CD4-positive, alpha-beta T cell (primary cell): ENCODE data around the gene ADAM23. TPM values are rescaled to one million over a fixed set of nuclear protein-coding genes. Genes with fewer than 3 reads are reported as not detected.

Experiments
- ATAC-seq: fragments of 200-7000 bp; cut with Tn5 transposase; one replicate; pipeline ENCODE4 v1.10.0; 2022; ENCODE audit warnings: mild to moderate bottlenecking; ENCODE audit not compliant: poor library complexity
- CTCF ChIA-PET: fragments of 350-600 bp; sonication (Branson Sonifier 250); formaldehyde crosslinking; loops from one replicate; lab custom pipeline; 2021; ENCODE audit warnings: antibody characterized with exemption, inconsistent platforms; lab: Charles Lee
- POLR2A ChIA-PET: fragments of 350-600 bp; sonication (Branson Sonifier 250); formaldehyde crosslinking; loops from one replicate; lab custom pipeline; 2021; ENCODE audit warnings: antibody characterized with exemption, inconsistent platforms; lab: Charles Lee
- DNase-seq, 14 experiments: peaks; one replicate each; pipeline ENCODE4 v3.0.0-alpha.2; 2013 to 2020; ENCODE audit warnings: mixed read lengths in 2 of 14
- H3K27ac ChIP-seq, 2 donors: one replicate each; pipeline versions ENCODE4 v1.5.1 to v1.7.0; 2013; ENCODE audit warnings: low read length in 2 of 2, low read depth in 1 of 2, mild to moderate bottlenecking in 1 of 2
- H3K27me3 ChIP-seq, 2 experiments: 1 replicate in 1 of 2; 2 replicates in 1 of 2; pipeline versions ENCODE4 v1.6.1 to v1.7.0; 2013; ENCODE audit warnings: low read length in 2 of 2, control low read depth in 1 of 2, mild to moderate bottlenecking in 1 of 2, moderate library complexity in 1 of 2; ENCODE audit not compliant: insufficient read depth in 2 of 2, control insufficient read depth in 1 of 2
- H3K36me3 ChIP-seq: one replicate; pipeline ENCODE4 v1.6.1; 2013; ENCODE audit warnings: low read length, control low read depth; ENCODE audit not compliant: insufficient read depth
- H3K4me1 ChIP-seq: one replicate; pipeline ENCODE4 v1.6.1; 2013; ENCODE audit warnings: low read length, control low read depth; ENCODE audit not compliant: insufficient read depth
- H3K4me3 ChIP-seq: one replicate; pipeline ENCODE4 v1.5.1; 2013; ENCODE audit warnings: mild to moderate bottlenecking, low read length, moderate library complexity
- H3K9me3 ChIP-seq, 2 experiments: 1 replicate in 1 of 2; 2 replicates in 1 of 2; pipeline versions ENCODE4 v1.6.1 to v1.7.0; 2013; ENCODE audit warnings: low read length in 2 of 2, mild to moderate bottlenecking in 2 of 2, control low read depth in 1 of 2, moderate library complexity in 1 of 2; ENCODE audit not compliant: control insufficient read depth in 1 of 2, insufficient read depth in 1 of 2
- H3K27ac Mint-ChIP-seq: one replicate; pipeline ENCODE4 v1.8.0; 2020; ENCODE audit warnings: mixed read lengths
- H3K27me3 Mint-ChIP-seq: one replicate; pipeline ENCODE4 v1.8.0; 2021; ENCODE audit warnings: mixed read lengths
- H3K36me3 Mint-ChIP-seq: one replicate; pipeline ENCODE4 v1.8.0; 2021; ENCODE audit warnings: low read depth, mixed read lengths
- H3K4me1 Mint-ChIP-seq: one replicate; pipeline ENCODE4 v1.8.0; 2021; ENCODE audit warnings: low read depth, mixed read lengths
- H3K4me3 Mint-ChIP-seq: one replicate; pipeline ENCODE4 v1.8.0; 2020; ENCODE audit warnings: mild to moderate bottlenecking, mixed read lengths
- H3K9me3 Mint-ChIP-seq: one replicate; pipeline ENCODE4 v1.8.0; 2020; ENCODE audit warnings: mixed read lengths
- intact Hi-C, 2 experiments: fragments of 100-400 bp; cut with DNase I in 1 of 2; cut with micrococcal nuclease in 1 of 2; formaldehyde crosslinking; loops; one replicate each; pipeline versions ENCODE4 v1.15.1 to v1.9.0; 2023 to 2025; cut with DNase I, micrococcal nuclease
- total RNA-seq, 174 experiments: library from RNA in 2 of 174; stranded (reverse) in 2 of 174; gene quantifications; one replicate each; pipeline ENCODE4 v1.2.3 and lab custom pipeline; 2021 to 2026
- TF ChIP-seq, protein P1 (sequence below): fragments of 200-600 bp; IDR thresholded peaks from one replicate; pipeline ENCODE4 v1.8.0; 2022; ENCODE audit warnings: antibody characterized with exemption, mild to moderate bottlenecking

The ADAM23 gene
- total RNA-seq, 2 experiments from 2014 or later: 6.3 to 7.7 TPM

DNA sequence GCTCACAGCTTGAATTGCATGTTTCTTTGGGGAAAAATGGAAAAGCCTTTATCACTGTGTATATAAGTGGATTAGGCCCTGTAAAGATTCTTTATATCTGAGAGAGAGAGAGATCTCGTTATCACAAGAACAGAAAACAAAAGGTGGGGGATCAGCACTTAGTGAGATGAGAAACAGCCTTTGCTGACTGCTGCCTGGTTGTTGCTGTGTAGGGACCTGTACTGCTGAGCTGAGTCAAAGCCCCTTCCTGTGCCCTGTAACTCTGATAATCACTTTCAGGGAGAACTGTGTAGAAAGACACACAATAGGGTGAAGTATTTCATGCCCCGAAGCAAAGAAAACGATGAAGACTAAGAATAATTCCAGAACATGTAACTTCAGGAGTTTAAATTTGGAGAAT, 168.4 kb downstream of the ADAM23 start:
- no peak overlapping the region for H3K4me3 Mint-ChIP-seq
- no peaks in the 10 kb centered on the region for H3K36me3 Mint-ChIP-seq
- intact Hi-C loops: no loop called here
- H3K4me3 ChIP-seq: no peak overlapping the region
- H3K36me3 ChIP-seq: no peaks in the 10 kb centered on the region
- H3K27me3 ChIP-seq: no peaks in the 10 kb centered on the region
- no peaks in the 10 kb centered on the region for H3K4me1 ChIP-seq
- ATAC-seq: no peak
- no peaks in the 10 kb centered on the region for H3K9me3 Mint-ChIP-seq
- ChIA-PET CTCF (no interaction called here), POLR2A (no interaction called here)
- H3K27me3 Mint-ChIP-seq: no peaks in the 10 kb centered on the region
- TF ChIP-seq, protein P1, sequence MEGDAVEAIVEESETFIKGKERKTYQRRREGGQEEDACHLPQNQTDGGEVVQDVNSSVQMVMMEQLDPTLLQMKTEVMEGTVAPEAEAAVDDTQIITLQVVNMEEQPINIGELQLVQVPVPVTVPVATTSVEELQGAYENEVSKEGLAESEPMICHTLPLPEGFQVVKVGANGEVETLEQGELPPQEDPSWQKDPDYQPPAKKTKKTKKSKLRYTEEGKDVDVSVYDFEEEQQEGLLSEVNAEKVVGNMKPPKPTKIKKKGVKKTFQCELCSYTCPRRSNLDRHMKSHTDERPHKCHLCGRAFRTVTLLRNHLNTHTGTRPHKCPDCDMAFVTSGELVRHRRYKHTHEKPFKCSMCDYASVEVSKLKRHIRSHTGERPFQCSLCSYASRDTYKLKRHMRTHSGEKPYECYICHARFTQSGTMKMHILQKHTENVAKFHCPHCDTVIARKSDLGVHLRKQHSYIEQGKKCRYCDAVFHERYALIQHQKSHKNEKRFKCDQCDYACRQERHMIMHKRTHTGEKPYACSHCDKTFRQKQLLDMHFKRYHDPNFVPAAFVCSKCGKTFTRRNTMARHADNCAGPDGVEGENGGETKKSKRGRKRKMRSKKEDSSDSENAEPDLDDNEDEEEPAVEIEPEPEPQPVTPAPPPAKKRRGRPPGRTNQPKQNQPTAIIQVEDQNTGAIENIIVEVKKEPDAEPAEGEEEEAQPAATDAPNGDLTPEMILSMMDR: no peak
- H3K27ac ChIP-seq: no peak overlapping the region
- H3K4me1 Mint-ChIP-seq: no peaks in the 10 kb centered on the region
- DNase-seq: no peak
- H3K27ac Mint-ChIP-seq: no peak overlapping the region
- H3K9me3 ChIP-seq: no peaks in the 10 kb centered on the region

GRCh38 chr2:206614811-206615210, 171.5 kb downstream of the ADAM23 start:
- Mint-ChIP-seq H3K36me3 (no peaks in the 10 kb centered on the region), H3K9me3 (no peaks in the 10 kb centered on the region), H3K4me1 (no peaks in the 10 kb centered on the region), H3K27me3 (no peaks in the 10 kb centered on the region), H3K4me3 (no peak overlapping the region), H3K27ac (no peak overlapping the region)
- TF ChIP-seq, protein P1: no peak
- ChIA-PET CTCF (no interaction called here), POLR2A (no interaction called here)
- Histone ChIP-seq H3K27ac (no peak overlapping the region), H3K9me3 (no peaks in the 10 kb centered on the region), H3K4me1 (no peaks in the 10 kb centered on the region), H3K27me3 (no peaks in the 10 kb centered on the region), H3K36me3 (no peaks in the 10 kb centered on the region), H3K4me3 (no peak overlapping the region)
- ATAC-seq (no peak), DNase-seq (no peak)
- intact Hi-C loops: no loop called here

GRCh38 chr2:206615417-206616089, 172.2 kb downstream of the ADAM23 start:
- Mint-ChIP-seq H3K36me3 (no peaks in the 10 kb centered on the region), H3K4me1 (no peaks in the 10 kb centered on the region), H3K27ac (no peak overlapping the region), H3K4me3 (no peak overlapping the region), H3K9me3 (no peaks in the 10 kb centered on the region), H3K27me3 (no peaks in the 10 kb centered on the region)
- ChIA-PET POLR2A (no interaction called here), CTCF (no interaction called here)
- ATAC-seq (no peak), DNase-seq (no peak)
- intact Hi-C loops: no loop called here
- Histone ChIP-seq H3K4me1 (no peaks in the 10 kb centered on the region), H3K27ac (no peak overlapping the region), H3K9me3 (no peaks in the 10 kb centered on the region), H3K27me3 (no peaks in the 10 kb centered on the region), H3K36me3 (no peaks in the 10 kb centered on the region), H3K4me3 (no peak overlapping the region)
- TF ChIP-seq, protein P1: no peak
